Gastrocnemius medialis (tissue), 4 donors: ENCODE results near the gene CDH4.

Experiments
- CTCF ChIP-seq, 5 experiments: fragments of 450-650 bp in 3 of 5; fragments of 200-600 bp in 2 of 5; sonication (generic) in 2 of 5; IDR thresholded peaks in 4 of 5; conservative IDR thresholded peaks in 1 of 5; 1 replicate in 4 of 5; 2 replicates in 1 of 5; pipeline ENCODE4 v1.5.1; 2016 to 2019; ENCODE audit warnings: antibody characterized with exemption in 5 of 5, mild to moderate bottlenecking in 3 of 5, moderate library complexity in 3 of 5
- POLR2A ChIP-seq, 2 donors: fragments of 450-650 bp; IDR thresholded peaks; one replicate each; pipeline ENCODE4 v1.6.1; 2017; ENCODE audit warnings: antibody characterized with exemption in 2 of 2, mild to moderate bottlenecking in 2 of 2, moderate library complexity in 2 of 2

- no peak for TF ChIP-seq CTCF (IDR thresholded peaks at IDR 0.05 in 4 of 5, conservative IDR thresholded peaks at IDR 0.05 in 1 of 5)
- no peak for TF ChIP-seq POLR2A (IDR thresholded peaks at IDR 0.05)
Observed at GRCh38 chr20:61614706-61615100, 362.6 kb downstream of the CDH4 start.
